CD4-positive, alpha-beta T cell (primary cell): ENCODE measurements around the gene DQX1. TPM values are rescaled to one million over a fixed set of nuclear protein-coding genes. Genes with fewer than 3 reads are reported as not detected.

Source experiments
- ATAC-seq: fragments of 200-7000 bp; cut with Tn5 transposase; one replicate; pipeline ENCODE4 v1.10.0; 2022; ENCODE audit warnings: mild to moderate bottlenecking; ENCODE audit not compliant: poor library complexity
- CTCF ChIA-PET: fragments of 350-600 bp; sonication (Branson Sonifier 250); formaldehyde crosslinking; loops from one replicate; lab custom pipeline; 2021; ENCODE audit warnings: antibody characterized with exemption, inconsistent platforms; lab: Charles Lee
- POLR2A ChIA-PET: fragments of 350-600 bp; sonication (Branson Sonifier 250); formaldehyde crosslinking; loops from one replicate; lab custom pipeline; 2021; ENCODE audit warnings: antibody characterized with exemption, inconsistent platforms; lab: Charles Lee
- DNase-seq, 14 experiments: peaks; one replicate each; pipeline ENCODE4 v3.0.0-alpha.2; 2013 to 2020; ENCODE audit warnings: mixed read lengths in 2 of 14
- H3K27ac ChIP-seq, 2 donors: one replicate each; pipeline versions ENCODE4 v1.5.1 to v1.7.0; 2013; ENCODE audit warnings: low read length in 2 of 2, low read depth in 1 of 2, mild to moderate bottlenecking in 1 of 2
- H3K27me3 ChIP-seq, 2 experiments: 1 replicate in 1 of 2; 2 replicates in 1 of 2; pipeline versions ENCODE4 v1.6.1 to v1.7.0; 2013; ENCODE audit warnings: low read length in 2 of 2, control low read depth in 1 of 2, mild to moderate bottlenecking in 1 of 2, moderate library complexity in 1 of 2; ENCODE audit not compliant: insufficient read depth in 2 of 2, control insufficient read depth in 1 of 2
- H3K36me3 ChIP-seq: one replicate; pipeline ENCODE4 v1.6.1; 2013; ENCODE audit warnings: low read length, control low read depth; ENCODE audit not compliant: insufficient read depth
- H3K4me1 ChIP-seq: one replicate; pipeline ENCODE4 v1.6.1; 2013; ENCODE audit warnings: low read length, control low read depth; ENCODE audit not compliant: insufficient read depth
- H3K4me3 ChIP-seq: one replicate; pipeline ENCODE4 v1.5.1; 2013; ENCODE audit warnings: mild to moderate bottlenecking, low read length, moderate library complexity
- H3K9me3 ChIP-seq, 2 experiments: 1 replicate in 1 of 2; 2 replicates in 1 of 2; pipeline versions ENCODE4 v1.6.1 to v1.7.0; 2013; ENCODE audit warnings: low read length in 2 of 2, mild to moderate bottlenecking in 2 of 2, control low read depth in 1 of 2, moderate library complexity in 1 of 2; ENCODE audit not compliant: control insufficient read depth in 1 of 2, insufficient read depth in 1 of 2
- H3K27ac Mint-ChIP-seq: one replicate; pipeline ENCODE4 v1.8.0; 2020; ENCODE audit warnings: mixed read lengths
- H3K27me3 Mint-ChIP-seq: one replicate; pipeline ENCODE4 v1.8.0; 2021; ENCODE audit warnings: mixed read lengths
- H3K36me3 Mint-ChIP-seq: one replicate; pipeline ENCODE4 v1.8.0; 2021; ENCODE audit warnings: low read depth, mixed read lengths
- H3K4me1 Mint-ChIP-seq: one replicate; pipeline ENCODE4 v1.8.0; 2021; ENCODE audit warnings: low read depth, mixed read lengths
- H3K4me3 Mint-ChIP-seq: one replicate; pipeline ENCODE4 v1.8.0; 2020; ENCODE audit warnings: mild to moderate bottlenecking, mixed read lengths
- H3K9me3 Mint-ChIP-seq: one replicate; pipeline ENCODE4 v1.8.0; 2020; ENCODE audit warnings: mixed read lengths
- CTCF ChIP-seq: fragments of 200-600 bp; IDR thresholded peaks from one replicate; pipeline ENCODE4 v1.8.0; 2022; ENCODE audit warnings: antibody characterized with exemption, mild to moderate bottlenecking
- intact Hi-C, 2 experiments: fragments of 100-400 bp; cut with DNase I in 1 of 2; cut with micrococcal nuclease in 1 of 2; formaldehyde crosslinking; loops; one replicate each; pipeline versions ENCODE4 v1.15.1 to v1.9.0; 2023 to 2025; cut with DNase I, micrococcal nuclease
- total RNA-seq, 174 experiments: library from RNA in 2 of 174; stranded (reverse) in 2 of 174; gene quantifications; one replicate each; pipeline ENCODE4 v1.2.3 and lab custom pipeline; 2021 to 2026

The DQX1 gene
- total RNA-seq, 2 experiments from 2014 or later = 0.22 TPM; not detected in 1

GRCh38 chr2:74491648-74492544 is 34.1 kb downstream of the DQX1 start:
- no peaks in the 10 kb centered on the region for H3K27me3 ChIP-seq
- TF ChIP-seq CTCF = no peak
- H3K9me3 ChIP-seq = no peaks in the 10 kb centered on the region
- ATAC-seq = no peak
- ChIA-PET POLR2A (no interaction called here), CTCF (no interaction called here)
- peaks cover 56% of the 10 kb centered on the region for H3K36me3 ChIP-seq
- Mint-ChIP-seq H3K36me3 (peaks cover 61% of the 10 kb centered on the region), H3K4me1 (no peaks in the 10 kb centered on the region), H3K27me3 (no peaks in the 10 kb centered on the region), H3K9me3 (no peaks in the 10 kb centered on the region), H3K4me3 (no peak overlapping the region), H3K27ac (no peak overlapping the region)
- intact Hi-C loops = no loop called here
- H3K27ac ChIP-seq = no peak overlapping the region
- no peak overlapping the region for H3K4me3 ChIP-seq
- no peaks in the 10 kb centered on the region for H3K4me1 ChIP-seq
- no peak for DNase-seq

GRCh38 chr2:74489906-74490305 is 36.1 kb downstream of the DQX1 start:
- H3K36me3 Mint-ChIP-seq = peaks cover 79% of the 10 kb centered on the region
- H3K27ac Mint-ChIP-seq = no peak overlapping the region
- peaks cover 4% of the 10 kb centered on the region for H3K4me1 Mint-ChIP-seq
- no peaks in the 10 kb centered on the region for H3K9me3 Mint-ChIP-seq
- no peaks in the 10 kb centered on the region for H3K9me3 ChIP-seq
- no peak for TF ChIP-seq CTCF
- POLR2A ChIA-PET = no interaction called here
- no peak for DNase-seq
- peak overlapping the region; percentile 20 for H3K4me3 Mint-ChIP-seq
- H3K4me3 ChIP-seq = no peak overlapping the region
- H3K4me1 ChIP-seq = no peaks in the 10 kb centered on the region
- no peaks in the 10 kb centered on the region for H3K27me3 ChIP-seq
- intact Hi-C loops = no loop called here
- CTCF ChIA-PET = no interaction called here
- H3K27ac ChIP-seq = no peak overlapping the region
- no peaks in the 10 kb centered on the region for H3K27me3 Mint-ChIP-seq
- H3K36me3 ChIP-seq = peaks cover 69% of the 10 kb centered on the region
- no peak for ATAC-seq

- no peak for TF ChIP-seq CTCF
- H3K4me1 ChIP-seq = peaks cover 4% of the 10 kb centered on the region
- ChIA-PET POLR2A (interaction anchor here (0.7 to 0.9 kb wide), 3 partner anchors 15 to 34 kb away, joined by 3 read pairs; partner anchors contain the start of gene INO80B), CTCF (no interaction called here)
- H3K4me3 ChIP-seq = no peak overlapping the region
- Mint-ChIP-seq H3K27ac (no peak overlapping the region), H3K27me3 (no peaks in the 10 kb centered on the region), H3K36me3 (peaks cover 78% of the 10 kb centered on the region), H3K9me3 (no peaks in the 10 kb centered on the region), H3K4me1 (peaks cover 4% of the 10 kb centered on the region), H3K4me3 (no peak overlapping the region)
- H3K9me3 ChIP-seq = no peaks in the 10 kb centered on the region
- H3K27ac ChIP-seq = no peak overlapping the region
- H3K36me3 ChIP-seq = peaks cover 66% of the 10 kb centered on the region
- ATAC-seq = no peak
- intact Hi-C loops = no loop called here
- no peaks in the 10 kb centered on the region for H3K27me3 ChIP-seq
- no peak for DNase-seq
Measured at GRCh38 chr2:74488643-74489481, 37.2 kb downstream of the DQX1 start.
